ENCODE results near the gene LRP1-AS.

The LRP1-AS gene

GRCh38 chr12:57180321-57180989 lies 33.0 kb upstream of the LRP1-AS start:
- FAIRE-seq (no peak), DNase-seq (ENCODE audit: low spot score) (no peak)

GRCh38 chr12:57179331-57180086 lies 32.1 kb upstream of the LRP1-AS start:
- DNase-seq (ENCODE audit: low spot score) (no peak), FAIRE-seq (no peak)

GRCh38 chr12:57178213-57178612 lies 30.8 kb upstream of the LRP1-AS start:
- DNase-seq (ENCODE audit: low spot score) (no peak), FAIRE-seq (no peak)

- FAIRE-seq: no peak
- no peak for DNase-seq (ENCODE audit: low spot score)
These were observed 29.9 kb upstream of the LRP1-AS start for GRCh38 chr12:57177354-57177753.

- FAIRE-seq: no peak
These were observed 29.4 kb upstream of the LRP1-AS start for GRCh38 chr12:57176846-57177245.

GRCh38 chr12:57176139-57176477 lies 28.7 kb upstream of the LRP1-AS start:
- DNase-seq (ENCODE audit: low spot score) (no peak), FAIRE-seq (no peak)

More at GRCh38 chr12:57176846-57177245, 29.4 kb upstream of the LRP1-AS start:
- DNase-seq (ENCODE audit: low spot score): no peak

GRCh38 chr12:57175428-57176138 lies 28.2 kb upstream of the LRP1-AS start:
- no peak for DNase-seq (ENCODE audit: low spot score)
- FAIRE-seq: no peak

- DNase-seq (ENCODE audit: low spot score): no peak
- FAIRE-seq: no peak
These were observed 26.3 kb upstream of the LRP1-AS start for GRCh38 chr12:57173683-57174082.

- DNase-seq (ENCODE audit: low spot score) (no peak), FAIRE-seq (no peak)
These were observed 25.7 kb upstream of the LRP1-AS start for GRCh38 chr12:57173089-57173488.

- FAIRE-seq (no peak), DNase-seq (ENCODE audit: low spot score) (no peak)
These were observed 24.2 kb upstream of the LRP1-AS start for GRCh38 chr12:57171668-57172067.

- FAIRE-seq: no peak
- no peak for DNase-seq (ENCODE audit: low spot score)
These were observed 23.5 kb upstream of the LRP1-AS start for GRCh38 chr12:57170927-57171326.

- DNase-seq (ENCODE audit: low spot score) (no peak), FAIRE-seq (no peak)
These were observed 23.0 kb upstream of the LRP1-AS start for GRCh38 chr12:57170408-57170807.

GRCh38 chr12:57169969-57170368 lies 22.6 kb upstream of the LRP1-AS start:
- FAIRE-seq (no peak), DNase-seq (ENCODE audit: low spot score) (no peak)

- DNase-seq (ENCODE audit: low spot score) (no peak), FAIRE-seq (no peak)
These were observed 21.8 kb upstream of the LRP1-AS start for GRCh38 chr12:57169046-57169795.

GRCh38 chr12:57168058-57168457 lies 20.6 kb upstream of the LRP1-AS start:
- FAIRE-seq (no peak), DNase-seq (ENCODE audit: low spot score) (no peak)

- DNase-seq (ENCODE audit: low spot score): peak; percentile 57
- no peak for FAIRE-seq
These were observed 19.6 kb upstream of the LRP1-AS start for GRCh38 chr12:57166971-57167371.

- DNase-seq (ENCODE audit: low spot score) (no peak), FAIRE-seq (no peak)
These were observed 18.3 kb upstream of the LRP1-AS start for GRCh38 chr12:57165741-57166140.

GRCh38 chr12:57164966-57165625 lies 17.7 kb upstream of the LRP1-AS start:
- DNase-seq (ENCODE audit: low spot score) (no peak), FAIRE-seq (no peak)

GRCh38 chr12:57164454-57164853 lies 17.0 kb upstream of the LRP1-AS start:
- DNase-seq (ENCODE audit: low spot score): no peak
- FAIRE-seq: no peak

- DNase-seq (ENCODE audit: low spot score) (no peak), FAIRE-seq (no peak)
These were observed 15.2 kb upstream of the LRP1-AS start for GRCh38 chr12:57162553-57163125.

GRCh38 chr12:57161491-57161890 lies 14.1 kb upstream of the LRP1-AS start:
- FAIRE-seq (no peak), DNase-seq (ENCODE audit: low spot score) (no peak)
